Retinal pigment epithelial cell (primary cell): ENCODE data around the gene AFTPH.
A peak's percentile ranks its signal among the peaks of the same experiment; 100 is the strongest.

Experiments used
- DNase-seq: peaks from one replicate; pipeline ENCODE4 v3.0.0-alpha.2; 2010; ENCODE audit warnings: low read depth
- H3K4me3 ChIP-seq: 2 replicates; pipeline ENCODE4 v1.5.1; 2011; ENCODE audit warnings: mild to moderate bottlenecking, low read length, control low read depth, moderate library complexity
- TF ChIP-seq, protein P1 (sequence below): conservative IDR thresholded peaks from 2 replicates; pipeline ENCODE4 v1.5.1; 2011; ENCODE audit warnings: low read depth, low read length, control low read depth, inconsistent platforms

Gene AFTPH

DNA sequence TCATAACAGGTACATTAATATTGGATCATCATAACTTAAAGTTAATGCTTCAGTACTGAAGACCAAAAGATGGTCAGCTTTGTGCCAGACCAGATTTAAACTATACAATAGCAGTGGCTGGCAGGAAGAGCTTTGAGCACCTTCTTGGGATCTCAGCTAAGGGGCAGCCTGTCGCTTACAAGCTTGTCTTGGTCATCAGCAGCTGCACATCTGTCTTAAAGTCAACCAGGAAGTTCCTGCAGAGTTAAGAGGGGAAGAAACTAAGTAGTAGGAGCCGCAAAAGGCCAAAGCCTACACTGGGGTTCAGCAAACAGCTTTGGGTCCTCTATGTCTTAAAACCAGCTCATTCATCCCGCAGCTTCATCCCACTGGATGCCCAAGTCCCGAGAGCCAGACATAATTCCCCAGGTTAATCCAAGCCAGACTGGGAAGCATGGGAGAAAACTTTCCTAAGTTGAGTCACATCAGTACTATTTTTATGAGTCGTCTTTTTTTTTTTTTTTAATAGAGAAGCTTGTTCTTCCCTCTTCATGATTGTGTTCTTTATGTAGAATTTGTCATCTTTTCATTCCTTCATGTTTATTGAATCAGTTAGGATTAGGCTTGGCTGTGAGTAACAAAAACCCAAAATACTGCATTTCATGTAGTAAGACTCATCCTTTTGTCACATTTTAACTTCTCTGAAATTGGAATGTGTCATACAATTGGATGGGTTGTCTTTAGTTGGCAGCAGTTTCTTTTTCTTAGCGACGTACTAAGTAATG lies 70.3 kb downstream of the AFTPH start:
- TF ChIP-seq, protein P1, sequence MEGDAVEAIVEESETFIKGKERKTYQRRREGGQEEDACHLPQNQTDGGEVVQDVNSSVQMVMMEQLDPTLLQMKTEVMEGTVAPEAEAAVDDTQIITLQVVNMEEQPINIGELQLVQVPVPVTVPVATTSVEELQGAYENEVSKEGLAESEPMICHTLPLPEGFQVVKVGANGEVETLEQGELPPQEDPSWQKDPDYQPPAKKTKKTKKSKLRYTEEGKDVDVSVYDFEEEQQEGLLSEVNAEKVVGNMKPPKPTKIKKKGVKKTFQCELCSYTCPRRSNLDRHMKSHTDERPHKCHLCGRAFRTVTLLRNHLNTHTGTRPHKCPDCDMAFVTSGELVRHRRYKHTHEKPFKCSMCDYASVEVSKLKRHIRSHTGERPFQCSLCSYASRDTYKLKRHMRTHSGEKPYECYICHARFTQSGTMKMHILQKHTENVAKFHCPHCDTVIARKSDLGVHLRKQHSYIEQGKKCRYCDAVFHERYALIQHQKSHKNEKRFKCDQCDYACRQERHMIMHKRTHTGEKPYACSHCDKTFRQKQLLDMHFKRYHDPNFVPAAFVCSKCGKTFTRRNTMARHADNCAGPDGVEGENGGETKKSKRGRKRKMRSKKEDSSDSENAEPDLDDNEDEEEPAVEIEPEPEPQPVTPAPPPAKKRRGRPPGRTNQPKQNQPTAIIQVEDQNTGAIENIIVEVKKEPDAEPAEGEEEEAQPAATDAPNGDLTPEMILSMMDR, result no peak
- no peak for DNase-seq
- H3K4me3 ChIP-seq, result no peak overlapping the region

DNA sequence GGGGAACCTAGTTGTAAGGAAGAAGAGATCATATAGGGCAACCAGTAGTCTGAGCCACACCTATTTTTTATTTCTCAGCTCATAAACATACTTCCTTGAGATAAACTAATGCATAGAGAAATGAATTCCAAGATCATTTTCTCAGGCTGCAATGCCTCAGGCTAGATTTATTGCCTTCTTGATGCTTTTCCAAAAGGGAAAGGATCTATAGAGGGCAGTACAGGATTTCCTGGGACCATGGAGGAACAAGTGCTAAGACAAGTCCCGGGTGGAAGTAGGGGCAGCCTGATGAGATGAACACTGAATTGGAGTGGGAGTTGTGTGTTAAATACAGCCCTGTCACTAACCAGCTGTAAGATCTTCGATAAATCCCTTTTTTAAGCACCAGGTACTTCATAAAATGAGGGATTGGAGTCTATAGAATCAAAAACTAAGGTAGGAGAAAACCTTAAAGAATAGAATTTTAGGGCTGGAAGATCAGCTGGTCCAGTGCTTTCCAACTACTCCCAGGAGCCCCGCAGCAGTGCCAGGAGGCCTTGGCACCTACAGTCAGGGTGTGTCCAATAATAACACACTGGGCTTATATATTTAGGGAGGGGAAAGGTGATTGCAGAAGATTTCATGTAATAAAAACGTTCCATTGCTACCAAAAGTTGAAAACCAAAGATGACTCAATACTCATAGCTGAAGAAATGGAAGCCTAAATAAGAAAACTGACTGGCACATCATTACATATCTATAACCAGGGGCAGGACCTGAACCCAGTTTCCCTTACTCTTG lies 71.5 kb downstream of the AFTPH start:
- H3K4me3 ChIP-seq, result no peak overlapping the region
- no peak for DNase-seq
- TF ChIP-seq, protein P1, result peak; percentile 41

DNA sequence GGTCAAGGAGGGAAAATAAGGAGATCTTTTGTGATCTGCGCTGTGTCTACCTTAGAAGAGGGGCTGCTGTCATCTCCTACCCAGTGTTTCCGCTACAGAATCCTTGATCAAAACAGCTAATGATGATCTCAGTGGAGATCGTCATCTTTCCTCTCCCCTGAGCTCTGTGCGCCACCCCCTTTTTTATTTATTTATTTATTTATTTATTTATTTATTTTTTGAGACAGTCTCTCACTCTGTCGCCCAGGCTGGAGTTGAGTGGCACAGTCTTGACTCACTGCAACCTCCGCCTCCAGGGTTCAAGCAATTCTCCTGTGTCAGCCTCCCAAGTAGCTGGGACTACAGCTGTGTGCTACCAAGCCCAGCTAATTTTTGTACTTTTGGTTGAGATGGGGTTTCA lies 74.1 kb downstream of the AFTPH start:
- TF ChIP-seq, protein P1, result no peak
- DNase-seq, result no peak
- H3K4me3 ChIP-seq, result no peak overlapping the region

DNA sequence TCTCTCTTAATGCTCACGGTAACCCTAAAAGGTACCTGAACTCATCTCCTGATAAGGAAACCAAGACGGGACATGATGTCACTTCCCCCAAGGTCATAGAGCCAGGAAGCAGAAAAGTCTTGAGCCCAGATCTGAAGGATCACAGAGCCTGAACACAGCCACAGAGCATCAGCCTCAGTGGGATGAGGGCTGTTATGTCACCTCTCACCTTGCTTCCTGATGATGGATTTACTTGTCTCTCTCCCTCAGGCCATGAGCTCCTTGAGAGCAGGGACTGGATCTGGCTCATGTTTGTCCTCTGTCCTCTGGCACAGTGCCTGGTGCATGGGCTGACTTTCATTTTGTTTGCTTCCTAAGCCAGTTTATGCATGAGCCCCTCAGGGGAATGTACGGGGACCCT lies 75.3 kb downstream of the AFTPH start:
- TF ChIP-seq, protein P1, result no peak
- no peak for DNase-seq
- no peak overlapping the region for H3K4me3 ChIP-seq

DNA sequence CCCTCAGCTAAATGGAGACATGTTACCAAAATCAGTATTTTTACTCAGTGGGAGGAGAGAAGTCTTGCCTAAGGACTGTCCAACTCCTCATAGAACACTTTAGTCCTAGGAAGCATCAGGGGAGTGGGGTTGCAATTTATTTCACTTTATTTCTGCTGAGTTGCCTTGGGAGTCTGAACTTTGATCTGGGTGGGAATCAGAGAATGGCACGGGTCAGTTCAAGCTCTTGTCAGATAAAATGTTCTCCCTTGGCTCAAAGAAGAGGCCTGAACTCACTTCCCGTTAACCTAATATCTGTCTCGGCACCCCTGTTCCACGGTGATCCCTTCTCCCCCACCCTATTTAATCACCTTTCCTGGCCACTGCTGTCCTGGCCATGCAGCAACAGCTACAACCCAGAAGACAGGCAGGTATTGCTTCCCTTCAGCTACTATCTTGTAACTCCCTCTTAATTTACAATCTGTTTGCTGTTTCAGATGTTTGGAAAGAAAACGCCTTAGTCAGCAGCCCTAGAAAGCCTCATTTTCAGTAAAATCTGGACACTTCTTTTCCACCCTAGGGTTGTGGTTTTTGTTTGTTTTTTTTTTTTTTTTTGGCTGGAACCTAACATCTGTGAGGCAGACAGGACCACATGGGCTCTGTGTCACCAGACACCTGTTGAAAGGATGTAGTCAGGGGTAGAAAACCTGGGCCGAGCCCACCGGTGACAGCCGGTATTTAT lies 77.1 kb downstream of the AFTPH start:
- no peak overlapping the region for H3K4me3 ChIP-seq
- TF ChIP-seq, protein P1, result no peak
- no peak for DNase-seq

DNA sequence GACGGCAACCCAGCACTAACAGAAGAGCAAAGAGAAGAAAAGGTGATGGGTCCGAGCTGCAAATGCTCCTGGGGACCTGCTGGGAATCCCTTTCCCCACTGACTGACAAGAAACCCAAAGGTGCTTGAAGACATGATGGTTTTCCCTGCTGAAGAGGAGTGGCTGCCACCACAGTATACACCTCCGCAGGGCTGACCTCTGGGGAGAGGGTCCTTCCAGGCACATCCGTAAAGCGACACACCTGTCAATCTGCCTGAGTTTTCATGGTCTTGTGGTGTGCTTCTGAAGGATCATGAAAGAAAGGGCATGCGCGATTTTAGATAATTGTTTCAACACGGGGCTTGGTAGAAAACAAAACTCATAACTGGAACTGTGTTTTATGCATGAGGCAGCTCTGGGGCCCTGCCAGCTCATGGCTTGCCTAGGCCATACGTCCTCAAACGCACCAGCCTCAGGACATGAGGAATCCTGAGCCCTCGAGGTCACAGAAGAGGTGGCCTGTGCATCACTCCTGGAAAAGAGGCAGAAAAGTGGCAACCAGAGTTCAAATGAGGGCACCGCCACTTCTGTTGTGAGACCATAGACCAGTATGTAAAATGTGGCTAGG lies 77.8 kb downstream of the AFTPH start:
- TF ChIP-seq, protein P1, result no peak
- no peak overlapping the region for H3K4me3 ChIP-seq
- no peak for DNase-seq
